Neural cell (in vitro differentiated cells): ENCODE results near the gene IL31RA. TPM values are rescaled to one million over a fixed set of nuclear protein-coding genes. Genes with fewer than 3 reads are reported as not detected.

Experiments used
- H2AFZ ChIP-seq: fragments of 200-600, 300-800 bp; sonication (generic), shearing (Covaris generic); 2 replicates; pipeline ENCODE4 v1.6.0; 2014; ENCODE audit warnings: low read depth, mild to moderate bottlenecking, antibody characterized with exemption, low read length, moderate library complexity
- H3F3A ChIP-seq: fragments of 200-600 bp; shearing (Covaris generic); 2 replicates; pipeline ENCODE4 v1.6.1; 2016; ENCODE audit warnings: mild to moderate bottlenecking, moderate library complexity, mixed read lengths, antibody characterized with exemption, low read length; ENCODE audit not compliant: insufficient read depth, poor library complexity, severe bottlenecking
- H3K27ac ChIP-seq: fragments of 200-600, 300-800 bp; sonication (generic), shearing (Covaris generic); 2 replicates; pipeline ENCODE4 v1.5.1; 2014; ENCODE audit warnings: mild to moderate bottlenecking, low read length, moderate library complexity
- H3K27me3 ChIP-seq: fragments of 300-800, 200-600 bp; sonication (generic), shearing (Covaris generic); 2 replicates; pipeline ENCODE4 v1.6.0; 2014; ENCODE audit warnings: mild to moderate bottlenecking, low read depth, low read length, moderate library complexity; ENCODE audit not compliant: insufficient read depth
- H3K36me3 ChIP-seq: fragments of 300-800, 200-600 bp; sonication (generic), shearing (Covaris generic); 2 replicates; pipeline ENCODE4 v1.5.1; 2014; ENCODE audit warnings: mild to moderate bottlenecking, antibody characterized with exemption, low read length, moderate library complexity; ENCODE audit not compliant: insufficient read depth
- H3K4me2 ChIP-seq: fragments of 300-800, 200-600 bp; sonication (generic), shearing (Covaris generic); 2 replicates; pipeline ENCODE4 v1.6.0; 2014; ENCODE audit warnings: mild to moderate bottlenecking, low read length
- H3K4me3 ChIP-seq: fragments of 300-800, 200-600 bp; sonication (generic), shearing (Covaris generic); 2 replicates; pipeline ENCODE4 v1.5.1; 2014; ENCODE audit warnings: mild to moderate bottlenecking, low read length, moderate library complexity
- H3K79me2 ChIP-seq: fragments of 200-600 bp; shearing (Covaris generic); replicated peaks from 2 replicates; pipeline ENCODE4 v1.6.0; 2014; ENCODE audit warnings: mild to moderate bottlenecking, low read length, moderate library complexity; ENCODE audit not compliant: insufficient read depth
- H3K9ac ChIP-seq: fragments of 300-800, 200-600 bp; sonication (generic), shearing (Covaris generic); 2 replicates; pipeline ENCODE4 v1.6.1; 2016; ENCODE audit warnings: mild to moderate bottlenecking, low read length, mixed read lengths
- H3K9me2 ChIP-seq: fragments of 200-600 bp; shearing (Covaris generic); 2 replicates; pipeline ENCODE4 v1.6.1; 2016; ENCODE audit warnings: mild to moderate bottlenecking, low read length, mixed read lengths; ENCODE audit not compliant: insufficient read depth
- H3K9me3 ChIP-seq: fragments of 200-600, 300-800 bp; sonication (generic), shearing (Covaris generic); 2 replicates; pipeline ENCODE4 v1.6.1; 2016; ENCODE audit warnings: mild to moderate bottlenecking, mixed run types, low read length, moderate library complexity, mixed read lengths
- H4K20me1 ChIP-seq: fragments of 200-600 bp; shearing (Covaris generic); 2 replicates; pipeline ENCODE4 v1.6.1; 2016; ENCODE audit warnings: mild to moderate bottlenecking, mixed run types; ENCODE audit not compliant: insufficient read depth
- EP300 ChIP-seq: fragments of 450-650 bp; conservative IDR thresholded peaks from 2 replicates; pipeline ENCODE4 v1.6.1; 2014; ENCODE audit warnings: antibody characterized with exemption, mild to moderate bottlenecking, moderate library complexity; ENCODE audit not compliant: poor library complexity, severe bottlenecking
- EZH2 ChIP-seq: fragments of 200-600, 300-800 bp; shearing (Covaris generic), sonication (generic); IDR thresholded peaks from 2 replicates; pipeline ENCODE4 v1.6.1; 2014; ENCODE audit warnings: antibody characterized with exemption, low read length, borderline replicate concordance, mild to moderate bottlenecking; ENCODE audit not compliant: insufficient read depth, poor library complexity, severe bottlenecking
- MXI1 ChIP-seq: fragments of 450-650 bp; conservative IDR thresholded peaks from 2 replicates; pipeline ENCODE4 v1.6.1; 2014; ENCODE audit warnings: antibody characterized with exemption, mild to moderate bottlenecking; ENCODE audit not compliant: poor library complexity, severe bottlenecking
- POLR2AphosphoS5 ChIP-seq: IDR thresholded peaks from 2 replicates; pipeline ENCODE4 v1.6.1; 2012
- SMC3 ChIP-seq: fragments of 450-650 bp; conservative IDR thresholded peaks from 2 replicates; pipeline ENCODE4 v1.6.1; 2014; ENCODE audit warnings: antibody characterized with exemption, mild to moderate bottlenecking, moderate library complexity; ENCODE audit not compliant: poor library complexity
- TAF1 ChIP-seq: IDR thresholded peaks from 2 replicates; pipeline ENCODE4 v1.6.1; 2012; ENCODE audit warnings: low read depth
- polyA plus RNA-seq: library from polyadenylated mRNA; depleted of rRNA; stranded (reverse); fragments of >200 nt; gene quantifications from 2 replicates; pipeline ENCODE4 v1.2.3, GENCODE V29; 2014
- TF ChIP-seq, protein P1 (sequence below): IDR thresholded peaks from 2 replicates; pipeline ENCODE4 v1.6.1; 2012; ENCODE audit warnings: borderline replicate concordance
- TF ChIP-seq, protein P2 (sequence below): fragments of 450-650 bp; IDR thresholded peaks from 2 replicates; pipeline ENCODE4 v1.5.1; 2014; ENCODE audit warnings: antibody characterized with exemption, mild to moderate bottlenecking, moderate library complexity; ENCODE audit not compliant: poor library complexity, severe bottlenecking

The IL31RA gene
- polyA plus RNA-seq, 1 donor from 2014 or later = not detected

DNA sequence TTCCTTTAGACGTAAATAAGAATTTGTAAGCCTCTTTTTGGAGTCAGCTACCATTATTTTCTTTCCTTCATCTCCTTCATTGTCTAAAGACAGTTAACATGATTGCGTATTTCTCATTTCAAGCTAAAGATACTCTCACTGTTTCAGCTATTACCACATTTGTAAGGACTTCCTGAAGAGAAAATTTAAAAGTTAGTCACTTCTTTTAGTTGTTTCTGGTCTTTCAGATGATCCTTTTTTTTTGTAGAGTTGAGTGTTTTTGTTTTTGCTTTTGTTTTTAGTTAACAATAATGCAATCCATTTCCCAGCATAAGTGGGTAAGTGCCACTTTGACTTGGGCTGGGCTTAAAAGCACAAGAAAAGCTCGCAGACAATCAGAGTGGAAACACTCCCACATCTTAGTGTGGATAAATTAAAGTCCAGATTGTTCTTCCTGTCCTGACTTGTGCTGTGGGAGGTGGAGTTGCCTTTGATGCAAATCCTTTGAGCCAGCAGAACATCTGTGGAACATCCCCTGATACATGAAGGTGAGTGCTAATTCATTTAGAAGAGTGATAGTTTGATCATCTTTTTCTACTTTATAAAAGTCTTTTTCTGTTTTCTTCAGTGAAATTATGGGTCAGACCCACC, 2.0 kb downstream of the IL31RA start:
- H3K36me3 ChIP-seq = no peaks in the 10 kb centered on the region
- H3K9ac ChIP-seq = no peak overlapping the region
- no peaks in the 10 kb centered on the region for H3K79me2 ChIP-seq
- H3K9me2 ChIP-seq = no peaks in the 10 kb centered on the region
- no peak overlapping the region for H3K4me3 ChIP-seq
- no peak overlapping the region for H3K27ac ChIP-seq
- H4K20me1 ChIP-seq = no peaks in the 10 kb centered on the region
- H3K27me3 ChIP-seq = no peaks in the 10 kb centered on the region
- H3K4me2 ChIP-seq = no peak overlapping the region
- no peaks in the 10 kb centered on the region for H3K9me3 ChIP-seq
- H3F3A ChIP-seq = no peaks in the 10 kb centered on the region
- TF ChIP-seq, protein P1, sequence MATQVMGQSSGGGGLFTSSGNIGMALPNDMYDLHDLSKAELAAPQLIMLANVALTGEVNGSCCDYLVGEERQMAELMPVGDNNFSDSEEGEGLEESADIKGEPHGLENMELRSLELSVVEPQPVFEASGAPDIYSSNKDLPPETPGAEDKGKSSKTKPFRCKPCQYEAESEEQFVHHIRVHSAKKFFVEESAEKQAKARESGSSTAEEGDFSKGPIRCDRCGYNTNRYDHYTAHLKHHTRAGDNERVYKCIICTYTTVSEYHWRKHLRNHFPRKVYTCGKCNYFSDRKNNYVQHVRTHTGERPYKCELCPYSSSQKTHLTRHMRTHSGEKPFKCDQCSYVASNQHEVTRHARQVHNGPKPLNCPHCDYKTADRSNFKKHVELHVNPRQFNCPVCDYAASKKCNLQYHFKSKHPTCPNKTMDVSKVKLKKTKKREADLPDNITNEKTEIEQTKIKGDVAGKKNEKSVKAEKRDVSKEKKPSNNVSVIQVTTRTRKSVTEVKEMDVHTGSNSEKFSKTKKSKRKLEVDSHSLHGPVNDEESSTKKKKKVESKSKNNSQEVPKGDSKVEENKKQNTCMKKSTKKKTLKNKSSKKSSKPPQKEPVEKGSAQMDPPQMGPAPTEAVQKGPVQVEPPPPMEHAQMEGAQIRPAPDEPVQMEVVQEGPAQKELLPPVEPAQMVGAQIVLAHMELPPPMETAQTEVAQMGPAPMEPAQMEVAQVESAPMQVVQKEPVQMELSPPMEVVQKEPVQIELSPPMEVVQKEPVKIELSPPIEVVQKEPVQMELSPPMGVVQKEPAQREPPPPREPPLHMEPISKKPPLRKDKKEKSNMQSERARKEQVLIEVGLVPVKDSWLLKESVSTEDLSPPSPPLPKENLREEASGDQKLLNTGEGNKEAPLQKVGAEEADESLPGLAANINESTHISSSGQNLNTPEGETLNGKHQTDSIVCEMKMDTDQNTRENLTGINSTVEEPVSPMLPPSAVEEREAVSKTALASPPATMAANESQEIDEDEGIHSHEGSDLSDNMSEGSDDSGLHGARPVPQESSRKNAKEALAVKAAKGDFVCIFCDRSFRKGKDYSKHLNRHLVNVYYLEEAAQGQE = no peak
- no peak overlapping the region for H2AFZ ChIP-seq

DNA sequence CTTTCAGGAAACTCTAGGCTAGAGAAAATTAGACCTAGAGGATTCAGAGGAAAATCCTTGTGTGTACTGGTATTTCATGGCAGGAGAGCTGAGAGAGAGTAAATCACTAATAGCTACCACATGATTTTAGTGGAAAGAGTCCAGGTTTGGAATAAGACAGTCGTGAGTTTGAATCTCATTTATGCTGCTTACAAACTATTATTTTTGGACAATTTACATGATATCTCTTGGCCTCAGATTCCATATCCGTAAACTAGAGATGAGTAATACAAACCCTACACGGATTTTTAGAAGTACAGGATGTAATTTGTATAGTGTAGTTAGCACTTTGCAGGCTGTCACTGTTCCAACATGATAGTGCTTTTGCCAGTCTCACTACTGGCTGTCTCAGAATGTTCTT, 2.7 kb downstream of the IL31RA start:
- Histone ChIP-seq H3K4me2 (no peak overlapping the region), H4K20me1 (no peaks in the 10 kb centered on the region), H3K9me3 (no peaks in the 10 kb centered on the region), H3K27ac (no peak overlapping the region), H3K9ac (no peak overlapping the region), H2AFZ (no peak overlapping the region), H3F3A (no peaks in the 10 kb centered on the region), H3K79me2 (no peaks in the 10 kb centered on the region), H3K9me2 (no peaks in the 10 kb centered on the region), H3K36me3 (no peaks in the 10 kb centered on the region), H3K27me3 (no peaks in the 10 kb centered on the region), H3K4me3 (no peak overlapping the region)
- no peak for TF ChIP-seq TAF1
- no peak for TF ChIP-seq POLR2AphosphoS5
- TF ChIP-seq, protein P1 = no peak
- TF ChIP-seq EZH2 = no peak
- no peak for TF ChIP-seq MXI1
- TF ChIP-seq, protein P2, sequence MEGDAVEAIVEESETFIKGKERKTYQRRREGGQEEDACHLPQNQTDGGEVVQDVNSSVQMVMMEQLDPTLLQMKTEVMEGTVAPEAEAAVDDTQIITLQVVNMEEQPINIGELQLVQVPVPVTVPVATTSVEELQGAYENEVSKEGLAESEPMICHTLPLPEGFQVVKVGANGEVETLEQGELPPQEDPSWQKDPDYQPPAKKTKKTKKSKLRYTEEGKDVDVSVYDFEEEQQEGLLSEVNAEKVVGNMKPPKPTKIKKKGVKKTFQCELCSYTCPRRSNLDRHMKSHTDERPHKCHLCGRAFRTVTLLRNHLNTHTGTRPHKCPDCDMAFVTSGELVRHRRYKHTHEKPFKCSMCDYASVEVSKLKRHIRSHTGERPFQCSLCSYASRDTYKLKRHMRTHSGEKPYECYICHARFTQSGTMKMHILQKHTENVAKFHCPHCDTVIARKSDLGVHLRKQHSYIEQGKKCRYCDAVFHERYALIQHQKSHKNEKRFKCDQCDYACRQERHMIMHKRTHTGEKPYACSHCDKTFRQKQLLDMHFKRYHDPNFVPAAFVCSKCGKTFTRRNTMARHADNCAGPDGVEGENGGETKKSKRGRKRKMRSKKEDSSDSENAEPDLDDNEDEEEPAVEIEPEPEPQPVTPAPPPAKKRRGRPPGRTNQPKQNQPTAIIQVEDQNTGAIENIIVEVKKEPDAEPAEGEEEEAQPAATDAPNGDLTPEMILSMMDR = no peak
- no peak for TF ChIP-seq EP300
- no peak for TF ChIP-seq SMC3
